ENCODE data around the gene TWF2.

Gene TWF2

DNA sequence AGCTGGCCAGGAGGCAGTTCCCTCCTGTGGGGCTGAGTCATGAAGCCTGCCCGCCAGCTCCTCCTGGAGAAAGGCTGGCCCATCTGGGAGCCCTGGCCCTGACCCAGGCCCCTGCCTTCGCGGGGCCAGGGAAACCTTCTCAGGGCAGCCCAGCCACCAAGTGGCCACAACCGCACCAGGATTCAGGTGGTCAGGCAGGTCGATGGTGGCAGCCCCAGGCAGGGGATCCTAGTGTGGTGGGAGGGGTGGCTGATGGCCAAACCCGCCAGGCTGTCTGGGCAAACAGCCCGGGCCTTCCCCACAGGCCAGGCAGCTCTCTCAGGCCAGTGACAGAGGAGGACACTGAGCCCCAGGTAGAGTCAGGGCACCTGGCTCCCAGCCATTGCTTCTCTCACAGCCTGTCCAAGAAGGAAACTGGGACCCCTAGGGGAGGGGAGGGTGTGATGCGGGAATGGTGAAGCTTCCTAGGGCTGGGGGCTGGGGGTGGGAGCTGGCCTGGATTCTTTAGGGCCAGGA is 1.2 kb downstream of the TWF2 start:
- peak; percentile 86 for DNase-seq (ENCODE audit: low read depth)

- DNase-seq (ENCODE audit: low read depth) = no peak
Measured at GRCh38 chr3:52237006-52237656, 1.8 kb downstream of the TWF2 start.

DNA sequence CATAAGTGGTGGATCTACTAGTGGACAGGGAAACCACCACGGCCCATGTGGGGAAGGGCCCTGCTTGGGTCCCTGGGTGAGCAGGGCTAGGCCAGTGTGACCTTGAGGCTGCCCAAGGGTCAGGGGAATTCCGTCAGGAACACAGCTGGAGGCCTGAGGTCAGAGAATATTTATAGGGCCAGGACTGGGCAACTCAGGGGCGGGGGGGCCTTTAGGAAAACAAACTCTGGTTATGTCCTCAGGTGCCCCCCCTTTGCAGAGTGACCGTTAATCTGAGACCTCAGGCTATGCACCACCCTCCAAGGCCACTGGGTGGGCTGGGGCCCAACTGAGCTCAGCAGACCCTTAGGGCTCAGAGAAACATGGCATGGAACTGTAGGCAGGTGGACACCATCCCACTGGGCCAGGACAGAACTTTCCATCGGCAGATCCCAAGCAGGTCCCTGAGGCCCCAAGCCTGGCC is 2.5 kb downstream of the TWF2 start:
- no peak for DNase-seq (ENCODE audit: low read depth)

DNA sequence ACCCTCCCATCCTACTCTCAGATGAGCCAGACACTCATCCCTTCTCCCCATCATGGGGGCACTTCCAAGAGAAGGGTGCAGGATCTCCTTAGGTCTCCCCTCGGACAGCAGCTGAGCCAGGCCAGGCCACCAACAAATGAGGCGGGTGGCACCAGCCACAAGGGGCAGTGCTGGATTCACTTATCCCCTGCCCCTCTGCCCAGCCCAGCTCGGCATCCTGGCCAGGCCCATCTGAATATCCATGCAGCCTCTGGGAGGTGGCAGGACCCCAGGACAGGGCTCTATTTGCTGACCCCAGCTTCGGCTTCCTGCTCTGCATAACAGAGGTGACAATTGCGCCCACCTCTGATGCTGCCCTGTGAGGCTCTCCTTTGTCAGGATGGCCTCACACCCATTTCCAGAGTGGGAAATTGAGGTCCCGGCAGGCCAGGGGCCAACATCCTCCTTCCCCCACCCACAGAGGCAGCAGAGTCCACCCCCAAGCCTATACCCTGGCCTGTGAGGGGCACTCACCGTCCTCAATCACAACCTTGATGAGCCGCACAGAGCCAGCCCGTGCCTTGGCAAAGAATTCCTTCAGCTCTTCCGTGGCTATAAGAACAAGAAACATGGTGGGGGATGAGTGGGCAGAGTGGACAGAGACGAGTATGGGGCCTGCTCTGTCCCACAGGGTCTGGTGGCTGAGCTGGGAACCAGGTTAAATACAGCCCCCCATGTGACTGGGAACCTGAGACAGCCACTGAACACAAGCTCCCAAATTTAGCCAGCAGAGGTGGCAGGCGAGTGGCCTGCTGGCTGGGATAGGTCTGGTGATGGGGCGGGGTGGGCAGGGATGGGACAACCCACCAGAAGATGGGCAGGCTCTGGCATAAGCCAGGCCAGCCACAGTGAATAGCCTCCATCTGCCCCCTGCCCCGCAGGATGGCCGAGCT is 4.2 kb downstream of the TWF2 start:
- DNase-seq (ENCODE audit: low read depth) = no peak

DNA sequence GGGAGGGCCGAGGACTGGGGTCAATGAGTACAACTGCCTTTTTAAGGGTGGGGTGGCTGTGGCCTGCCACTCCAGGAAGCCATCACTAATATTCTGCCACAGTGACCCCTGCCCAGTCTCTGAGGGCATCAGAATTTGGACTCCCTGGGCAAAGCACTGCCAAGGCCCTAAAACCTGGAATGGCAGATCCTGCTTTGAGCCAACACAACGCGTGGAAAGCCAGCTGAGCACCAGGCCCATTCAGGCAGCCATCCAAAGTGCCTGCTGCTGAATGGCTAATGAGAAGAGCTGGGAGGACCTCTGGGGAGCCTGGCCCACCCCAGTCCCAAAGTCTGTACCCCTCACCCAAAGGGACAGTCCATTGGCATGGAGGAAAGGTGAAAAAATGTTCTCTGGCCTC is 5.0 kb downstream of the TWF2 start:
- no peak for DNase-seq (ENCODE audit: low read depth)

- no peak for DNase-seq (ENCODE audit: low read depth)
Measured at GRCh38 chr3:52233108-52233591, 5.8 kb downstream of the TWF2 start.

DNA sequence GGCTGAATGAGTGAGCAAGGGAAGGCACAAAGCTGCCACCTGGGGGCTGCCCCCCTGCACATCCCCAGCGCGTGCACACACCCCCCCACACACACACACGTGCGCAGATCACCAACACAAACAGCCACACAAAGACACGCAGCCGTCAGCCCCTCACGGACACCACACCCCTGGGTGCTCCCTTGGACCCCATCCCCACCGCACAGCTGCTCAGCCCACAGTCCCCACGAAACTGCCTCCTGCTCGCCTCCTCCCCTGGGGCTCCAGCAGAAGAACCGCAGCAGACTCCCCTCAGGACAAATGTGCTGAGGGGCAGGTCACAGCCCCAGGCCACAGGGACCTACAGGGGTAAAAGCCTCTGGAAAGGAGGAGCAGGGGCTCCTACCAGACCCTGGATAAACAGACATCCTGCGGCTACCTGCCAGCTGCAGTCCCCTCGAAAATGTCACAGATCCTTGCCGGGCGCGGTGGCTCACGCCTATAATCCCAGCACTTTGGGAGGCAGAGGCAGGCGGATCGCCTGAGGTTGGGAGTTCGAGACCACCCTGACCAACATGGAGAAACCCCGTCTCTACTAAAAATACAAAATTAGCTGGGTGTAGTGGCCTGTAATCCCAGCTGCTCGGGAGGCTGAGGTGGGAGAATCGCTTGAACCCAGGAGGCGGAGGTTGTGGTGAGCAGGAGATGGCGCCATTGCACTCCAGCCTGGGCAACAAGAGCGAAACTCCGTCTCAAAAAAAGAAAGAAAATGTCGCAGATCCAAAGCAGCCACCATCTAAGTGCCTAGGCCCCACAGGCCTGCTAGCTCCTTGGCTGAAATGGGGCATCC is 6.5 kb downstream of the TWF2 start:
- DNase-seq (ENCODE audit: low read depth) = no peak

DNA sequence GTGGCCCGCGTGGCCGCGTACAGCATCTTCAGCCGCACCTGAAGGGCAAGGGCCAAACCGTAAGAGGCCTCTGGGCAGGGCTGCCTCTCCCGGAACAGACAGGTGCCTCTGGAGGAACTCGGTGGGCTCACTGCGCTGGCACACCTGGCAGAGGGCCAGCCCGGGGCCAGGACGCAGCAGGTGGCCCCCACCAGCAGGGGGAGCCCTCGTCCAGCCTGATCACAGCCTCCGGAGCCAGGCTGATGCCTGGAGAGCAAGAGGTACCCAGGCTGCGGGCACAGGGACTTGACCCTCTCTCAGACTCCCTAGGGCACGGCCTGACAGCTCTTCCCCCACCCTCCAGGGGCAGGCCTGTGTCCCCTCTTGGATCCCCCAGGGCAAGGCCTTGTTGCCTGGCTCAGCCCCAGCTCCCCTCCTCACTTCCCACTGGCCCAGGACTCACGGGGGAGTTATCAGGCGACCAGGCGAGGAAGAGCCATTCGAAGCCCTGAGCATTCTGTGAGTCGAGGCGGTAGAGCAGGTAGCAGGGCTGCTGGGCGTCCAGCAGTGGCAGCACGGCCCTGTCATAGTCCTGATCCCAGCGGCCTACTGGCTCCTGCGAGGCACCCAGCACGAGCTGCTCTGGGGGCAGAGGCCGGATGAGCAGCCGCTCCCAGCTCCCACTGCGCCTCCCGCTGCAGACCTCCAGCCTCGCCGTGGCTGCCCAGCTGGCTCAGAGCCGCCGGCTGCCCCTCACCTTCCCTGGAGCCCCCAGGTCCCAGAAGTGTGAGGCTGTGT is 7.3 kb downstream of the TWF2 start:
- no peak for DNase-seq (ENCODE audit: low read depth)

GRCh38 chr3:52230889-52231499 is 8.0 kb downstream of the TWF2 start:
- no peak for DNase-seq (ENCODE audit: low read depth)

DNA sequence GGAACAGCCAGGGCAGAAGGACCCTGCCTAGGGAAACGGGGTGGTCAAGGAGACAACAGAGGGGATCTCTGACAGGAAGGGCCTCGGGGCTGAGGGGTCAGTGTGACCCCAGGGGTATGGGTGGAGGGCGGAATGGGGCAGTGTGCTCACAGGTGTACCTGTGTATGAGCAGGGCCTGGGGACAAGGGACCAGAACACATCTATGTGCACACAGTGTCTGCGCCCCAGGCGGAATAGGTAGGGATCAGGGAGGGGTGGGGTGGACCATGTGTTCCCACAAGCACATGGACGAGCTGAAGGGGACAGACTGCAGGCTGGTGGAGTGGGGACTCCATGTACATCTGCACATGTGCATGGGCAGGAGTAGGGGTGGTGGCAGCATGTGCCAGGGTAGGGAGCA is 8.5 kb downstream of the TWF2 start:
- DNase-seq (ENCODE audit: low read depth) = no peak

- no peak for DNase-seq (ENCODE audit: low read depth)
Measured at GRCh38 chr3:52229656-52230055, 9.3 kb downstream of the TWF2 start.

- DNase-seq (ENCODE audit: low read depth) = no peak
Measured at GRCh38 chr3:52228751-52229291, 10.1 kb downstream of the TWF2 start.

DNA sequence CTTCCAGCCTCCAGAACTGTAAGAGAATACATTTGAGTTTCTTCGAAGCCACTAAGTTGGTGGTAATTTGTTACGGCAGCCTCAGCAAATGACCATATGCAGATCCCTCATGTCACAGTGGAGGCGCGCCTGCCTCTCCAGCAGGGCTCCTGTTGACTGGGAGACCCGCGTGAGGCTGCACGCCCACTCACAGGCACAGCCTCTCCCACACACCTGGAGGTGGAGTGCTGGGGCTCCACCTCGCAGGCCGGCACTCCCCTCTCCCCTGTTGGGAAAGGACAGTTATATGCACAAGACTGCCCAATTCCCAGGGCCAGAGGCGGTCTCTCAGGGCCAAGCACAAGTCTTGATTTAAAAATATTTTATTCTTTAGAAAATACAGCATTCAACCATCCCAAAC is 10.7 kb downstream of the TWF2 start:
- no peak for DNase-seq (ENCODE audit: low read depth)

DNA sequence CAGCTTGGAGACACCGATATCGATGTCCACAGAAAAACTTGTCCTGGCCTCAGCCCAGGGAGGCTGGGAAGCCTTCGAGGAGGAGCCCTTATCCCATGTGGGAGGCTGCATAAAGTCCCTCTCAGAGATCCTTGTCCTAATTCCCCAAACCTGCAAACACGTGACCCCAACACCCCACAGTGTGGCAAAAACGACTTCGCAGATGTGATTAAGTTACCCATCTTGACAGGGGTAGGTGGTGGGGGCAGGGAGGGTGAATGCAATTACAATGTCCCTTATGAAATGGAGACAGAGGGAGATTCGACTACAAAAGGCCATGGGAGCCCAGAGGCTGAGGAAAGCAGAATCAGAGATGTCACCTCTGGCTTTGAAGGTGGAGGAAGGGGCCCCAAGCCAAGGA is 11.2 kb downstream of the TWF2 start:
- no peak for DNase-seq (ENCODE audit: low read depth)

GRCh38 chr3:52227117-52227516 is 11.8 kb downstream of the TWF2 start:
- DNase-seq (ENCODE audit: low read depth) = no peak

DNA sequence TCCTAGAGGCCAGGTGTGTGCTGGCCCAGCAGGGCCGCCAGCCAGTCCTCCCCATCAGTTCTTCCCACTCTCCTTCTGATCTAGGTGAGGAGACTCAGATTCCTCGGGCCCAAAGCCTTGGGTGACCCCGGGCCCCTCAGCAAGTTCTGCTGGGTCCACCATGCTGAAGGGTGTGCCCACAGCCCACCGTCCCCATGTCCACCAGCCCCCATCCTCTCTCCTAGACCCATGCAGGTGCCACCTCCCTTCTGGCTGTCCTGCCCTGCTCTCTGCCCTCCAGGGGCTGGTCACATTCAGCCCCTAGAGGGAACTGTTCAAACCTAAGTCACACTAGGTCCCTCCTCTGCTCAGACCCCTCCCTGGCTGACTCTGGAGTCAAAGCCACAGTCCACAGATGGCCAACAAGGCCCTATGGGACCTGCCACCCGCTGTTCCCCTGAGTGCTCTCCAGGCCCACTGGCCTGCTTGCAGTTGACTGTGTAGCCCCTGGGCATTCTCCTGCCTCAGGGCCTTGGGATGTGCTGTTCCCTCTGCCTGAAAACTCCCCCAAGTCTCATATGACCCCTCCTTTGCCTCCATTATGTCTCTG is 12.6 kb downstream of the TWF2 start:
- no peak for DNase-seq (ENCODE audit: low read depth)

DNA sequence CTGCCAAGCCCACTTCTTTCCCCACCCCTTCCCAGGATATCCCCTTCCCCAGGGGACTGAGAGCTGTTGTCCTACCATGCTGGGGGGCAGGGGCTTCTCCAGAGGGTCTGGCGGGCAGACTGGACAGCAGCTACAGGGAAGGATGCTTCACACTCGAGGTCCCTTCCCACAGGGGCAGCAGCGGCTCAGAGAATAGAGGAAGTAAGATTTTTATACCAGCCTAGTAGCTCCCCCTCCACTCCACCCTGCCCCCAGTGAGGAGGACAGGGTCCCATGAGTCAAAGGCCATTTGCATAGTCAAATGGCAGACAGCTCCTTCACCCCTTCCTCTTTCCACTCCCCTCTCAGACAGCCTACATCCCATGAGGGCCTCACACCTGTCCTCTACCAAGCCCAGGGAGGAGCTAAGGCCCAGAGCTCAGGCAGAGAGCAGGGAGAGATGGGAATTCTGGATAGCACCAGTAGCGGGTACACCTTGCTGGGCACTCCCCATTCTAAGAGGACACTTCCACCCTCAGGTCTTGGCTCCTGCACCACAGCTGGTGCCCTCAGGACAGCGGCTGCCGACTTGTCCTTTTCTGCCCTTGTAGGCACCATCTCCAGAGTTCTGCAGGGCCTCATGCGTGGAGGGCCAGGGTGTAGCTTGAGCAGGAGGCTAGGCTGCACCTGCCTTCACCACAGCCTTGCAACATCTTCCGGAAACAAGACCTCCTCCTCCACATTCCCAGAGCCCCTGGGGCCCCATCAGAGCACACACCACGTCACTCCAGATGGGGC is 13.3 kb downstream of the TWF2 start, which contains the start of gene TLR9:
TLR9 (minus strand) TSS at position 194 of the 777 bp plus-strand sequence; CDS start at position 78, 116 bp downstream.
- no peak for DNase-seq (ENCODE audit: low read depth)

GRCh38 chr3:52223449-52224408 is 15.2 kb downstream of the TWF2 start:
- DNase-seq (ENCODE audit: low read depth) = no peak

All from stromal cell of bone marrow (primary cell).